Liver (tissue), 9 donors: ENCODE results near the gene CRYGC. TPM values are rescaled to one million over a fixed set of nuclear protein-coding genes. Genes with fewer than 3 reads are reported as not detected.

Source experiments
- DNase-seq: peaks from one replicate; pipeline ENCODE4 v3.0.0-alpha.2; 2017; ENCODE audit warnings: low spot score
- H3K27ac ChIP-seq, 2 donors: one replicate each; pipeline ENCODE4 v1.7.0; 2013; ENCODE audit warnings: inconsistent platforms in 2 of 2, low read length in 2 of 2, control low read depth in 1 of 2, low read depth in 1 of 2, mild to moderate bottlenecking in 1 of 2
- H3K27me3 ChIP-seq, 4 donors: one replicate each; pipeline versions ENCODE4 v1.6.1 to v1.7.0; 2013; ENCODE audit warnings: low read length in 3 of 4, inconsistent platforms in 1 of 4, mild to moderate bottlenecking in 1 of 4, moderate library complexity in 1 of 4; ENCODE audit not compliant: control insufficient read depth in 4 of 4, insufficient read depth in 4 of 4
- H3K36me3 ChIP-seq, 4 donors: one replicate each; pipeline versions ENCODE4 v1.6.1 to v1.7.0; 2013; ENCODE audit warnings: low read length in 3 of 4, mild to moderate bottlenecking in 3 of 4, low read depth in 1 of 4, moderate library complexity in 1 of 4; ENCODE audit not compliant: control insufficient read depth in 4 of 4, insufficient read depth in 3 of 4
- H3K4me1 ChIP-seq, 4 donors: one replicate each; pipeline versions ENCODE4 v1.6.1 to v1.7.0; 2013; ENCODE audit warnings: low read length in 3 of 4, mild to moderate bottlenecking in 3 of 4, moderate library complexity in 1 of 4; ENCODE audit not compliant: control insufficient read depth in 4 of 4, insufficient read depth in 4 of 4
- H3K4me3 ChIP-seq, 3 donors: one replicate each; pipeline versions ENCODE4 v1.6.1 to v1.7.0; 2013; ENCODE audit warnings: low read length in 3 of 3, control low read depth in 1 of 3, low read depth in 1 of 3, mild to moderate bottlenecking in 1 of 3
- H3K9ac ChIP-seq, 2 donors: one replicate each; pipeline ENCODE4 v1.7.0; 2013; ENCODE audit warnings: low read length in 2 of 2, mild to moderate bottlenecking in 2 of 2, moderate library complexity in 2 of 2, control low read depth in 1 of 2, low read depth in 1 of 2
- H3K9me3 ChIP-seq, 4 donors: one replicate each; pipeline versions ENCODE4 v1.6.1 to v1.7.0; 2013; ENCODE audit warnings: low read length in 3 of 4; ENCODE audit not compliant: control insufficient read depth in 4 of 4
- CTCF ChIP-seq: fragments of 150-350 bp; IDR thresholded peaks from 2 replicates; pipeline ENCODE4 v1.5.1; 2017; ENCODE audit warnings: improper control_type of control experiment, low read depth, low read length; ENCODE audit not compliant: missing input control
- EGR1 ChIP-seq, 2 donors: IDR thresholded peaks; 2 replicates each; pipeline ENCODE4 v1.6.1; 2016 to 2018; ENCODE audit warnings: antibody characterized with exemption in 2 of 2, low read depth in 2 of 2
- FOXA2 ChIP-seq: IDR thresholded peaks from 2 replicates; pipeline ENCODE4 v1.6.1; 2016; ENCODE audit warnings: antibody characterized with exemption
- GABPA ChIP-seq, 2 donors: IDR thresholded peaks in 1 of 2; conservative IDR thresholded peaks in 1 of 2; 2 replicates each; pipeline ENCODE4 v1.6.1; 2016; ENCODE audit warnings: antibody characterized with exemption in 2 of 2, mild to moderate bottlenecking in 1 of 2, moderate library complexity in 1 of 2
- HNF4A ChIP-seq, 2 donors: conservative IDR thresholded peaks; 2 replicates each; pipeline ENCODE4 v1.6.1; 2016; ENCODE audit warnings: antibody characterized with exemption in 2 of 2, mild to moderate bottlenecking in 2 of 2
- HNF4G ChIP-seq: IDR thresholded peaks from 2 replicates; pipeline ENCODE4 v1.6.1; 2016; ENCODE audit warnings: antibody characterized with exemption
- RXRA ChIP-seq, 2 donors: IDR thresholded peaks; 2 replicates each; pipeline ENCODE4 v1.6.1; 2017 to 2018; ENCODE audit warnings: antibody characterized with exemption in 2 of 2, mild to moderate bottlenecking in 1 of 2
- SP1 ChIP-seq: IDR thresholded peaks from 2 replicates; pipeline ENCODE4 v1.6.1; 2018; ENCODE audit warnings: antibody characterized with exemption, mild to moderate bottlenecking
- TAF1 ChIP-seq: conservative IDR thresholded peaks from 2 replicates; pipeline ENCODE4 v1.6.1; 2016; ENCODE audit warnings: antibody characterized with exemption, mild to moderate bottlenecking
- YY1 ChIP-seq: IDR thresholded peaks from 2 replicates; pipeline ENCODE4 v1.6.1; 2016; ENCODE audit warnings: antibody characterized with exemption, mild to moderate bottlenecking
- WGBS: extraction: QIAGEN DNeasy Blood & Tissue Kit; methylation state at CpG from one replicate; pipeline ENCODE4 v1.1.7; 2013; 5-methylcytosine and 5-hydroxymethylcytosine counted together
- polyA plus RNA-seq, 2 donors: library from polyadenylated mRNA; stranded (reverse) in 1 of 2; unstranded in 1 of 2; fragments of 200-250 nt in 1 of 2; fragments of >200 nt in 1 of 2; fragmentation: Nextera tagmentation in 1 of 2; extraction: Ambion mirVana in 1 of 2; gene quantifications; one replicate each; pipeline versions ENCODE4 v1.2.1 to v1.2.3, GENCODE V29; 2013 to 2015
- total RNA-seq, 2 donors: library from RNA; depleted of rRNA; stranded (reverse); fragments of >200 nt; gene quantifications; one replicate each; pipeline ENCODE4 v1.2.3, GENCODE V29; 2014
- TF ChIP-seq, protein P1 (sequence below): IDR thresholded peaks from 2 replicates; pipeline ENCODE4 v1.6.1; 2016; ENCODE audit warnings: antibody characterized with exemption
- TF ChIP-seq, protein P2 (sequence below): IDR thresholded peaks from 2 replicates; pipeline ENCODE4 v1.6.1; 2016; ENCODE audit warnings: antibody characterized with exemption, mild to moderate bottlenecking
- donor health status: healthy.
- donor health status: healthy.
- donor health status: healthy.
- donor health status: healthy.
- donor health status: healthy.

Gene CRYGC
- total and polyA plus RNA-seq, 4 donors, result not detected

DNA sequence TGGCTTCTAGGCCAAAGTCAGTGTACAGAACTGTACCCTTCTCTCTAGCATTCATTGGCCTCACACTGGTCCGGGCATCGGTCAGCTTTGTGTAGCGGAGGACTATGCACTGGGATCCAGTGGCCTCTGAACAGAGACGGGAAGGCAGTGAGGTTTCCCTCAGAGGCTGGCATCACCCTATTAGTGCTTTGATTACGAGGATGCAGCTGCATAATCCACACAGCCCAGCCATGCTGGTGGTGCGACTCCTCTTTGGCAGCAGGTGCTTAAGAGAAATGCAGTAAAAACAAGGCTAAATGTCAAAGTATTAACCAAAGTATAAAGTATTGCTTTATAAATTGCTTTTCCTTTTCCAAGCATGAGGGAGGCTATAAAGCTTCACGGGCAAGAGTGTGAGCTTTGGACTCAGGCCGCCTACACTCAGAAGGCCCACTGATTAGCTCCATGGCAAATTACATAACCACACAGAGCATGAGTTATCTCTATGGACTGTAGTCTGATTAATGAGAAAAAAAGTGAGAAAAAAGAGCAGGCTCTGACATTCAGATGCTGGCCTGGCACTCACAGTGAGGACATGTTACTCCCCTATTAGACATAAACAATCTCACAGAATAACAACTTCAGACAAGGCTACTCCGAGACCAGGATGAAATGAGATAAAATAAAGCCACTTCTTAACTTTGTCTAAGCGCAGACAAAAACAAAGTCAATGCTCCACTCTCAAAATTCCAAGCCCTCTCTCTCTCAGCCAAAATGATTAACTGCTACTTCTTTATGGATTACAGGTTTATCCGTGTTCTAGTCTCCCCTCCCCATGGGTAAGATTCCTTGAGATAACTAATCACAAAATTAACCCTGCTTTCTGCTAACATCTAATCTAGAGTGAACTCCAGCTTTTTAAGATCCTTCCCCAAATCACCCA lies 6.4 kb upstream of the CRYGC start:
- no peak for DNase-seq
- TF ChIP-seq, protein P1, sequence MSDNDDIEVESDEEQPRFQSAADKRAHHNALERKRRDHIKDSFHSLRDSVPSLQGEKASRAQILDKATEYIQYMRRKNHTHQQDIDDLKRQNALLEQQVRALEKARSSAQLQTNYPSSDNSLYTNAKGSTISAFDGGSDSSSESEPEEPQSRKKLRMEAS, result no peak
- TF ChIP-seq FOXA2 (no peak), GABPA (IDR thresholded peaks at IDR 0.05 in 1 of 2, conservative IDR thresholded peaks at IDR 0.05 in 1 of 2) (no peak), HNF4A (conservative IDR thresholded peaks at IDR 0.05) (peak; percentile 82 to 88), HNF4G (no peak), EGR1 (IDR thresholded peaks at IDR 0.05; ENCODE audit: low read depth in 2 of 2) (no peak), RXRA (IDR thresholded peaks at IDR 0.05) (peak in 1 of 2 donors; percentile 39), YY1 (no peak), TAF1 (no peak)
- H3K4me1 ChIP-seq, result peaks cover 0 to 3% (median 0%) of the 10 kb centered on the region in 4 donors
- H3K9me3 ChIP-seq, result no peaks in the 10 kb centered on the region
- H3K27ac ChIP-seq, result no peak overlapping the region
- H3K9ac ChIP-seq, result no peak overlapping the region
- WGBS, result 79% methylated on average over 11 of the region's 11 CpGs
- no peaks in the 10 kb centered on the region for H3K27me3 ChIP-seq
- no peaks in the 10 kb centered on the region for H3K36me3 ChIP-seq
- H3K4me3 ChIP-seq, result no peak overlapping the region

DNA sequence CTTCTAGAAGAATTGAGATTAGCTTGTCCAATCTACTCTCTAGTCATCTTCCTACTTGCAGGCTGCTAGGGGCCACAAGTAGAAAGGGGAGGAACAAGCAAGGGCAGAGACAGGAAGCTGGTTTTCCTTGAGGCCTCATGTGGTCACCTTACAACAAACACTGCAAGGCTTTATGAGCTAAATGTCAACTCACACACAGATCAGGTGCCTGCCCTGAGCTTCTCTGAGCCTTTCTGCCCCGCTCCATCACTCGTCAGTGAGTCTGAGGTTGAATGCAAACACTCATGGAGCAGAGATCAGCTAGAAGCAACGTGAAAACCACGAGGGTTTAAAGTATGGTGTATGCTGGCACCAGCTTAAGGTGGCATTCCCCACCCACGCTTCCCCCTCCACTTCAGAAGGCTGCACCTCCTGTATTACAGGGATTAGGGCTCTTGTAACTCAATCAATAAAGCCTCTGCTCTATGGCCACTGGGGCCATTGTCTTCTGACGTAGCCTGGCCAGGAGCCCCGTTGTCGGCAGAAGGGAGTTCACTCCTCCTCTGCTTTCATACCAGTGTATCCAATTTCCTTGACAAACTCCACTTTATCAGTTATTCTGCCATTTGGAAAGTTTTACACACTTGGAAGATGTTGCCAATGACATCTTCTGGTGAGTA lies 5.4 kb upstream of the CRYGC start:
- no peaks in the 10 kb centered on the region for H3K27me3 ChIP-seq
- no peak for TF ChIP-seq TAF1
- TF ChIP-seq HNF4G, result no peak
- TF ChIP-seq EGR1 (IDR thresholded peaks at IDR 0.05; ENCODE audit: low read depth in 2 of 2), result no peak
- TF ChIP-seq RXRA (IDR thresholded peaks at IDR 0.05), result no peak
- TF ChIP-seq CTCF, result no peak
- TF ChIP-seq, protein P2, sequence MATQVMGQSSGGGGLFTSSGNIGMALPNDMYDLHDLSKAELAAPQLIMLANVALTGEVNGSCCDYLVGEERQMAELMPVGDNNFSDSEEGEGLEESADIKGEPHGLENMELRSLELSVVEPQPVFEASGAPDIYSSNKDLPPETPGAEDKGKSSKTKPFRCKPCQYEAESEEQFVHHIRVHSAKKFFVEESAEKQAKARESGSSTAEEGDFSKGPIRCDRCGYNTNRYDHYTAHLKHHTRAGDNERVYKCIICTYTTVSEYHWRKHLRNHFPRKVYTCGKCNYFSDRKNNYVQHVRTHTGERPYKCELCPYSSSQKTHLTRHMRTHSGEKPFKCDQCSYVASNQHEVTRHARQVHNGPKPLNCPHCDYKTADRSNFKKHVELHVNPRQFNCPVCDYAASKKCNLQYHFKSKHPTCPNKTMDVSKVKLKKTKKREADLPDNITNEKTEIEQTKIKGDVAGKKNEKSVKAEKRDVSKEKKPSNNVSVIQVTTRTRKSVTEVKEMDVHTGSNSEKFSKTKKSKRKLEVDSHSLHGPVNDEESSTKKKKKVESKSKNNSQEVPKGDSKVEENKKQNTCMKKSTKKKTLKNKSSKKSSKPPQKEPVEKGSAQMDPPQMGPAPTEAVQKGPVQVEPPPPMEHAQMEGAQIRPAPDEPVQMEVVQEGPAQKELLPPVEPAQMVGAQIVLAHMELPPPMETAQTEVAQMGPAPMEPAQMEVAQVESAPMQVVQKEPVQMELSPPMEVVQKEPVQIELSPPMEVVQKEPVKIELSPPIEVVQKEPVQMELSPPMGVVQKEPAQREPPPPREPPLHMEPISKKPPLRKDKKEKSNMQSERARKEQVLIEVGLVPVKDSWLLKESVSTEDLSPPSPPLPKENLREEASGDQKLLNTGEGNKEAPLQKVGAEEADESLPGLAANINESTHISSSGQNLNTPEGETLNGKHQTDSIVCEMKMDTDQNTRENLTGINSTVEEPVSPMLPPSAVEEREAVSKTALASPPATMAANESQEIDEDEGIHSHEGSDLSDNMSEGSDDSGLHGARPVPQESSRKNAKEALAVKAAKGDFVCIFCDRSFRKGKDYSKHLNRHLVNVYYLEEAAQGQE, result no peak
- TF ChIP-seq SP1, result no peak
- TF ChIP-seq GABPA (IDR thresholded peaks at IDR 0.05 in 1 of 2, conservative IDR thresholded peaks at IDR 0.05 in 1 of 2), result no peak
- no peak overlapping the region for H3K9ac ChIP-seq
- no peaks in the 10 kb centered on the region for H3K9me3 ChIP-seq
- no peak overlapping the region for H3K4me3 ChIP-seq
- H3K4me1 ChIP-seq, result peaks cover 0 to 3% (median 0%) of the 10 kb centered on the region in 4 donors
- no peak overlapping the region for H3K27ac ChIP-seq
- no peak for DNase-seq
- H3K36me3 ChIP-seq, result no peaks in the 10 kb centered on the region
- WGBS, result 84% methylated on average over 8 of the region's 8 CpGs
